Measurements from ENCODE around the gene PPP1R3C.

Gene PPP1R3C

DNA sequence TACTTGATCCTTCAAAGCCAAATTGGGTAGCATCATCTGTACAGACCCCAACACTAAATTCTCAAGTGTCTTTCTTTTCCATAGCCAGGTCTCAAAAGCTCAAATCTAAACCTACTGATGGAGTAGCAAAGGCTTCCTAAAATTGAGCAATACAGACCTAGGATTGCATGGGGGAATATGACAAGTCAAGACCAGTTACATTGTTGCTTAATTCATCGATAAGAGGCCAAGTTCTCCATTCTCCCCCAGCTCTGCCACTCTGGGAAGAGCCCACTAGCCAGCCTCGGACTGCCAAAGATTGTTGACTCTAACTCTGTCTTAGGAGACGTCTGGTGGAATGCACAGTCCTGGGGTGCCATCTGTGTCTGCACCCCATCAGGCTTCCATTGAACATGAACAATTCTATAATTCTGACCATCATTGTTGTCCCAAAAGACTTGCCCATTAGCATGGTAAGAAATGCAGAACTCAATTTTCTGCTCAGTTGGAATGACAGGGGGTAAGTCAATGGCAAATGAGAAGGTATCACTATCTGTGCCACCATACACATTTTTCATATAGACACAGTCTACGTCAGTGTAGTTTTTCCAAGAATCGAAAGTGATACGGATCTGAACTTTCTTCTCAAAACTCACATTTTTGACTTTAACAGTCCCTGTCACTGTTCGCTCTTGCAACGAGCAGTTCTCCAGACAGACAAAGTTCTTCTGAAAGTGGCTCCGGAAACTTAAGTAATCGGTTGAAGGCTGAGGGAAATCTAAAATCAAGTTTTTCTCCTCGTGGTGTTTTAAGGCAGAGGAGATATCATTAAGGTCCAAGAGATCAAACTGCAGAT lies 2.9 kb downstream of the PPP1R3C start:
- no peak for DNase-seq (ENCODE audit: low read depth in 2 of 2)

DNA sequence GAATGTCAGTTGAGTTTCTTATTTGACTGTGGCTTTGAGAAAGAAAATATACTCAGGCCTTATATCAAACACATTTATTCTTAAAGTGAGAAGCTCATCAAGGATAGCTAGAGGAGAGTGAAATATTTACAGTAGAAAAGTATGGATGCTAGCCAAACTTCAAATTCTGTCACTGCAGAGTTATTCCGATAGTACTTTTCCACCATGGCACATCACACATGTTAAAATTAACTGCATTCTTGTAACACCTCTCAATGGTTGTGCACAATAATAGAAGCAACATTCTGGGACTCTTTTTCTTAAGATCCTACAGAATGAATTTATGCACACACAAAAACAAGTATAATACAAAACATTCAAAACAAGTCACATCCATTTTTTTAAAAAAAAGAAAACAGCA lies 4.5 kb downstream of the PPP1R3C start:
- no peak for DNase-seq (ENCODE audit: low read depth in 2 of 2)

DNA sequence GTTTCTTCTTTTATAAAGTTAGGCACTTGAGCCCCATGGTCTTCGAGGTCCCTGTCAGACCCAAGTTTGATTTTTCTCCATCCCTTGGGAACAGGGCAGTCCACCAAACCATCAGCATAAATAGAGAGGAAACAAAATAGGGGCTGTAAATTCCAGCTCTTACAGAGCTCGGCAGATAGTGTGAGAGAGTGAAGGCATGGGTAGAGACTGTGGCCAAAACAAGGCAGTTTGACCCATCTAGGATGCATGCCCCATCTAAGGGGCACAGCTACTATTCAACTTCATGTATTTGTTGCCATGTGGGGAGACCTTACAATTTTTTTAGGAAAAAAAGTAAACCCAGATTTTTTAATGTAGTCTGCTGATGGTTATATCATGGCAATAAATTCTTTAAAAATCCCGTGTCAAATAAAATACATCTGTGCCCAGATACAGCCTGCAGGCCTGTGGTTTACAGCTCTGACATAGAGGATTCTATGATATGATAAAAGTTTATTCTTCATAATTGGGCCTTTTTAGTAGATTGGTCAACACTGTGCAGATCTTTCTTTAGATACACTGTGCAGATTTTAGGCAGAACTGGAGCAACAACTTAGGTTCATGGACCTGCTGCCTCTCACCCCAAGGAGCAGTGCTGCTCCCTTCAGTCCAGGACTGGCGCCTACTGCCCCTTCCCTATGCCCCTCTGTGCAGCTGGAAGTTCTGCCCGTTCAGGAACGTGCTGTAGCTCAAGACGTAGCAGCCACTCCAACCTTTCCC lies 5.3 kb downstream of the PPP1R3C start:
- no peak for DNase-seq (ENCODE audit: low read depth in 2 of 2)

DNA sequence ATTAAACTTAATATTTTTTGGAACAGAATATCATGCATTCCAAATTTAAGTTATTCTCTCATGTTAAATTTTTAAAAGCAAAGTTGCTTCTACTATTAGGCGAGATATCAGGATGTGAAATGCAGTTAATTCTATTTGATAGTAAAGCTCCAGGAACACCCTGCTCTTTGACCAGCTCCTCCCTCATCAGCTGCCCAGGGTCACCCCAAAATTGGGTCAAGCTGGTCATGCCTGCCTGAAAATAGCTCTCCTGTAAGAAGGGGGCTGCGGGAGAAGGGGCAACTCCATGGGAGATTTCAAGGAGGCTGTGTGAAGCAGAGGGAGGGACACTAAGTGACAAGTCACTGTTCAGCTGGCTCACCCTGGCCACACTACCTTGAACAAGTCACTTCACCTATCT lies 5.9 kb downstream of the PPP1R3C start:
- no peak for DNase-seq (ENCODE audit: low read depth in 2 of 2)

DNA sequence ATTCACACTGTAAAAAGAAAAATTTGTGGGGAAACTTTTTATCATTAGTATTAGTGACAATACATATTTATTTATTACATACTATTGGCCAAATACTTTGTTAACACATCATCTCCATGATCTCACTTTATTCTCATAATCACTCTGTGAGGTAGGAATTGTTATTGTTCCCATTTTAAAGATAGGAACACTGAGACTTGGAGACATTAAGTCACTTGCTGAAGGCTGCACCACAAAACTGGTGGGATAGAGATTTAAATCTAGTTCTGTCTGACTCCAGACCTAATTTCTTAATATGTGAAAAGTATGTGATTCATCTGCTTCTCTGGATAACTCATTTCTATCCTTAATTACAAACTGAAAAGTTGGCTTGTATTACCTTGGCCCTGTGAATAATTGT lies 8.2 kb downstream of the PPP1R3C start:
- DNase-seq (ENCODE audit: low read depth in 2 of 2): no peak

DNA sequence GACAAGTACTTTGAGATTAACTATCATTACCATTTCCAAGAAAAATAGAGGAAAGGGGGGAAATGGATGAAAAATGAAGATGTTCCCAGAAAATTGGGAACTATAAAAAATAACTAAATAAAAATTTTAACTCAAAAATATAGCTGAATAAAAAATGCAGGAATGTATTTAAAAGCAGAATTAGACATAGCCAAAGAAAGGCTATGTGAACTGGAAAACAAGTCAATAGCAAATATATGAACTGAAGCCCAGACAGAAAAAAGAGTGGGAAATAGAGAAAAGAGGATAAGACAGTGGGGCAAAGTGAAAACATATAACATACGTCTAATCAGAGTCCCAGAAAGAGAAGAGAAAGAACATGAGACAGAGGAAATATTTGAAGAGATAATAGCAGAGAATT lies 10.3 kb downstream of the PPP1R3C start:
- no peak for DNase-seq (ENCODE audit: low read depth in 2 of 2)

DNA sequence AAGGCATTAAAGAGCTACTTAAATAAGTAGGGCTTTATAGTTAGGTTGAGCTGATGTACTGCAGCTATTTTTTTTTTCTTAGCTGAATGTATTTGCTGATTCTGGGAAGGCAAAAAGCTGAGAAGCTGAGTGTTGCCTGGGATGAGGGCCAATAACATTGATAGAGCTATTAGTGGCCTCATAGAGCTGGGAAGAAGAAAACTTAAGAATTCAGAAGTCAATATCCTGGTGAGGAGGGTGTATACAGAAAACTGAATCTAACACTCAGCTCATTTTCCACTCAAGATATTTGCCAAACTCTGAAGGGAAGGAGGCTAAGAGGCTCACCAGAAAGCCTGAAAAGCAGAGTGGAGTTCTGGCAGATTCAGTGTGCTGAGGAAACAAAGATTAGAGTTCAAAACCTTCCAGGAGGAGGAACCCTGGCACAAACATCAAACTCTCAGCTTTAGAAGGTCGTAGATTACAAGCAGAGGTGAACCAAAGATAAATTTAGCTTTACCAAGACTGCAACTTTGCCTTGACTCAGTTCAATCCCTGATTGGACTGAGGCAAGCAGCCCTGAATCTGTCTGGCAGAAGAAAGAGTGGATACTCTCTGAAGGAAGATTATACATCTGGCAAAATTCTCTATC lies 11.3 kb downstream of the PPP1R3C start:
- no peak for DNase-seq (ENCODE audit: low read depth in 2 of 2)

DNA sequence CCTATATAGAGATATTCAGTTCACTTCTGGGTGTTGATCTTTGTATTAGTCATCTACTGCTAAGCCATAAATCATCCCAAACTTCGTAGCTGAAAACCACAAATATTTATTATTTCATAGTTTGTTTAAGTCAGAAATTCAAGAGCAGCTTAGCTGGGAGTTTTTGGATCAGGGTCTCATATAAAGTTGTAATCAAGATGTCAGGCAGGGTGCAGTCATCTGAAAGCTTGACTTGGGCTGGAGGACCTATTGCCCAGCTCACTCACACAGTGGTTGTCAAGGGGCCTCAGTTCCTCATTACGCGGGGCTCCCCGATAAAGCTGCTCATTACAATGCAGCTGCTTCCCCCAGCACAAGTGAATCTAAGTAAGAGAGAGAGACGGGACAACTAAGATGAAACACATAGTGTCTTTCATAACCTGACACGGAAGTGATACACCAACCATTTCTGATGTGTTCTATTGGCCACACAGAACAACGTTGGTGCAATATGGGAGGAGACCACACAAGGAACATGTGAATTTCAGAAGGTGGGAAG lies 15.7 kb downstream of the PPP1R3C start:
- DNase-seq (ENCODE audit: low read depth in 2 of 2): no peak

DNA sequence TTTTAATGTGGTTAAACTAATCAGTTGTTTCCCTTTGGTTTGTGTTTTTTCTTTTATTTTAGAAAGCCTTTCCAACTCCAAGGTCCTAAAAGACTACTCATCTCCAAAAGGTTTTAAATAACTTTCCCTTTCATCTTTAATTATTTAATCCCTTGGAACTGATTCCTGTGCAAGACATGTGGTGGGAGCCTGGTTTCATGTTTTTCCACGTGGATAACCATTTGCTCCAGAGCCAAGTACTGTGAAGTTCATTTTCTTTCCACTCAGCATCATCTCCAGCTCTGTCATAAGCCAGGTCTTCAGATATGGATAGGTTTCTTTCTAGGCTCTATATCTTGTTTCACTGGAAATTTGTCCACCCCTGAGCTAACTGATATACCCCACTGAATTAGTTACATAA lies 16.7 kb downstream of the PPP1R3C start:
- DNase-seq (ENCODE audit: low read depth in 2 of 2): no peak

DNA sequence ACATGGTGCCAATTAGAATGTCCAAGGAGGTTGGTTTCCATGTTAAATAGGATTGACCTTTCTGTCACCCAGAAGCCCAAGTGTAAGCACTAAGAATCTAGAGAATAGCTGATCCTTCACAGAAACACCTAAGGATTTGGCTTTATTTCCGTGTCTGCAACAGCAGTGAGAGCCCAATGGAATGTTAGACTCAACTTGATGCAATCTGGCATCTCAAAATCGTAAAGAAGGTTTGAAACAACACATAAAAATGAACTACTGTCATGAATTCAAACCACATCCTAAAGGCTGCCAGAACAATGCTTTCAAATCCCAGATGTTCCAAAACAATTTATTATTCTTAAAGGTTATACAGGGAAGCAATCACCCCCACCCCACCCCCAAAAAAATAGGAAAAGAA lies 18.6 kb downstream of the PPP1R3C start:
- DNase-seq (ENCODE audit: low read depth in 2 of 2): no peak

DNA sequence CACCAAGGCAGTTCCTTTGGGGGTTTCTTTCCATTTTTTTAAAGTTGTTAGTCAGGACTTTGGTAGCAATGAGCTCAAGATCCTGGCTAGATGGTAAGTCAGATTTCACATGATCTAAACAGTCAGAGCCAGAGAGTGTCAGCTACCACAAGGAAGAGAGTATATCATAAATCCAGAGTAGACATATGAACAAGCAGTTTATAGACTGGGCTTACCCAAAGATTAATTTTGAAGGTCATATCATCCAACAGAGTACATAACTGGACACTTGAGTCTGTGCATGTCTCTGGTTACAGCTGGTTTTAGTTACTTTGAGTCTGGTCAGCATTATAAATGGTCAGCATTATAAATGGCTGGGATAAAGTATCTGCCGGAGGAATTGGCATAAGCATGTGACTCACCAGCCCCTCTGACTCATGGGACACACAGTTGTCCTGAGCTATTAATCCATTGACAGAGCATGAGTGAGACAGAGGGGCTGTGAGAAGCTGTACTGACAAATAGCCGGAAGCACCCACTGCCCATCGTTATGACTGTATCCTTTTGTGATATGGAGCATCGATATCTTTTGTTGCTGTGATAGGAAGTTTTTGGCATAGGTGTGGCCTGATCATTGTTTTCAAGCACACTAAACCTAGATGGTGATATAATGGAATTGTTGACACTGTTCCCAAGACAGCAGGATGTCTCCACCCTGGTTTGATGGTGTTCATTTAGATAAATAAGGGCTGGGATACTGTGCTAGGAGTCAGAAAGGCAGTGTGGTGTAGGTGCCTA lies 19.3 kb downstream of the PPP1R3C start:
- no peak for DNase-seq (ENCODE audit: low read depth in 2 of 2)

DNA sequence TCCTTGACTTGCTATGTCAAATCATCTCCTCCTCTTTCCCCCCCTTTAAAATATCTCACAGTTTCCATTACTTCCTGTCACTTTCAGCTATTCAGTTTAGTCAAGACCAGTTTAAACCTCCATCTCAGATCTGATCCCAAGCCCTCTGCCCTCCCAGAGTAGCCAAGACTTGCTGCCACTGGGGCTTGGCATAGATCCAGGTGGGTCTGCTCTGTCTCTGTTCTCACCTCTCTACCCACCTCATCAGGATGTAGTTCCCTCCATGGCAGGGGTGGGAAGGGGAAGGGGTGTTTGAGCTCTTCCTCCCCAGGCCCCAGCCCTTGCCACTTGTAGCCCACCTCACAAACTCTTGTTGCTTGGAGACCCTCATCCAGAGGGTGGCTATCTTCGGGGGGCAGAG lies 22.0 kb downstream of the PPP1R3C start:
- DNase-seq (ENCODE audit: low read depth in 2 of 2): no peak

DNA sequence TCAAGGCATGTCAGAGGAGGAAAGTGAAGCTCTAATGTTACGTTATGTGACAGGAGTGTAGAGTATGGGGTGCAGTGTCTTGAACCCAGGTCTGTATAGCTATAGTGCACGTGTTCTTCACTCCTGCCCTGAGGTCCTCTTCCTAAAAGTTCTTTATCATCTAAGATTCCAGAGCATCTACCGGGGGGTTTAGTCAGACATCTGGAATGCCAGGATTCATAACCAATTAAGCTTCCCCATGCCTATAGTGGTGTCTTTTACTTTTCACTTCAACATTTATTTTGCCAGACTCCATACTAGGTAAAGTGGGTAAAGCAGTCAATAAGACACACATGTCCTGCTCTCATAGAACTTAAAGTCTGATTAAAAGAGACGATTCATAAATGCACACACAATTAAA lies 22.4 kb downstream of the PPP1R3C start:
- DNase-seq (ENCODE audit: low read depth in 2 of 2): no peak

DNA sequence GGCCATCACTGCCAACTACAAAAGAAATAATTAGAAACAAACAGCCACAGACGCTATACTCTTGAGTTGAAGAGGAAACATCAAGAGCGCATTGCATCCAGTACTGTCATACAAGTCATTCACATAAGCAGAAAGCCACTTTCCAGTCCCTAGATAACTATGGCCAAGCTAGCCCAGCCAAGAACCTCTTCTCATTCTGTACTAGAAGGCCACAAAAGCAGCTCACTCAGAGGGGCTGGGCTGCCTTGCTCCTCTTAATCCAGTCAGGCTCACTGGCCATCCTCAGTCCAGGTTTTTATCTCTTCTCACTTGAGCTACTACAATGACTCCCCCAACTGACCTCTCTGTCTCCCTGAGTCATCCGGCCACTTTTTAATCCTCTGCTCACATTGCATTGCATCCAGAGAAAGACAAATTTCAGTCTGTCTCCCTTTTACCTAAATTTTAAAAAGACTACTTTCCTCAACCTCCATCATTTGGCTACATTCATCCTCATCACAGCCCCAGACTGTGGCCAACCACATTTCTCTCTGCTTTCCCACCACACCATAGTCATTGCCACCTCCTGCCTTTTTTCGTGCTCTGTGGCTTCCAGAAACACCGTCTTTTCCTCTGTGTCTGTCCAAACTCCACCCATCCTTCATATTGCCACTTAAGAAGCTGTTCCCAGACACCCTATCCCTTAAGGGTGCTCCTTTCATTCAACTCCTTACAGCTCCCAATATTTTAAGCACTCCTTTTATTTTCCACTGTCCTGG lies 25.0 kb downstream of the PPP1R3C start:
- DNase-seq (ENCODE audit: low read depth in 2 of 2): no peak

DNA sequence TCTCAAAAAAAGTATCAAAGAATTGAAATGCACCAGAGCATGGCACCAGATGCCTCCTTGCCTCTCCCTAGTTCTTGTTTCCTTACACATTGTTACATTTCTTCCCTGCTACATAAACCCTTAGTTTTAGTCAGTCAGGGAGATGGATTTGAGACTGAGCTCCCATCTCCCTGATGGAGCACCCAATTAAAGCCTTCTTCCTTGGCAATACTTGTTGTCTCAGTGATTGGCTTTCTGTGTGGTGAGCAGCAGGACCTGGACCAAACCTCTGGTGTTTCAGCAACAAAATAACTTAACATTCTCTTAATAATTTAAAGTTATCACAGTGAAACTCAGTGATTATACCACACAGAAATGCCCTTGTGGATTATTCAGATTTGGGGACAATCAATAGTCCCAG lies 26.9 kb downstream of the PPP1R3C start:
- no peak for DNase-seq (ENCODE audit: low read depth in 2 of 2)

DNA sequence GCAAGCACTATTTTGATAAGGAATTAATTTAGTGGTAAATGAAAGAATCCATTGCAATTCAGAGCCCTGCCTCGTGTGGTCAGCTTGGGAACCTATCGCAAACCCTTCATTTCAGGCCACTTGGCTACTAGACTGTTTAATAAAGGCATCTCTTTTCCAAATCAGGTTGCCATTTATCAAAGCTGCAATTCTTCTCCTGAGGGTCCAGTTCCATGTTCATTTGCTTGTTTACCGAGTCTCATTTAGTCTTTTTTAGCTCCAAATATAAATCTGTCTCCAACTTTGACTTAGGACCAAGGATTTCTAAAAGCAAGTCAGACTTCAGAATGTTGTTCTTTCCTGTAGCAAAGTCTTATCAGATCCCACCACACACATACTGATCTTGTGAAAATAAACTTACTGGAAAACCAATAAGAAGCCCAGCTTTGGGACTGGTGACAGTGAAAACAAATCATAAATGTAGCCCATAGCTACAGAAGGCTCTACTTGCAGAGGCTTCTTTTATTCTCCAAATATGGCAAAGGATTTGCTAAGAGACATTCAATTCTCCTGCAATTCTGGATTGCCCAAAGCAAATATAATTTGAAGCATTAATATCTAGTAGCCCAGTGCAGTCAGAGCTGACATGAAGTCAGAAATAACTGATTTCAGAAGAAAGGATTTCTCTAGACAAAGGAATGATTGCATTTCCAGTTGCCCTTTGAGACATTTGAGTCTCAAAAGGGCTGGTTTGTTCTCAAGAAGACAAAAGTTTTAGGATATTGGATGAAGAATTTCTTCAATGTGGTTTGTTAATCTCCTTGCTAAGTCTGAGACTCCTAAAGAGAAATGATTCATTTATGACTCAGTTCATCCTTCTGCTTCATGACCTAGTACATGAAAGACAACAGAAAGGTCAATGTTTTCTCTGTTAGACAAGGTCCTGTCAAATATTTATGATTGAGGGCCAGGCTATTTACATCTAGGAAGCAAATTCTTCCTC lies 28.0 kb downstream of the PPP1R3C start:
- DNase-seq (ENCODE audit: low read depth in 2 of 2): no peak

DNA sequence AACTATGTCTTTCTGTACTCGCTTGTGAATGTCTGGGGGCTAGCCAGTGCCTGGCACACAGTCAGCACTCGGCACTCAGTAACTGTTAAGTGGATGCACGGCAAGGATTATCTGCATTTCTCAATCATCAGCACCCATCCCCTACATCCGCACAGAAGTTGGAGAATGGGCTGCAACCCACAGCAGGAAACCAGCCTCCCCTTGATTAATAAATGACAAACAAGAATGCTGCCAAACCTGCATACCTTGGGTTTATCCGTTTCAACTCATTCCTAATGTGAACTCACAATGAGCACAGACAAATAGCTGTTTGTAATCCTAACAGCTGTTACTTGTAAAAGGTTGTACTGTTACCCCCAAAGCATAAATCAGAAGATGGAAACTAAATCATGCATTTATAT lies 28.9 kb downstream of the PPP1R3C start:
- no peak for DNase-seq (ENCODE audit: low read depth in 2 of 2)

DNA sequence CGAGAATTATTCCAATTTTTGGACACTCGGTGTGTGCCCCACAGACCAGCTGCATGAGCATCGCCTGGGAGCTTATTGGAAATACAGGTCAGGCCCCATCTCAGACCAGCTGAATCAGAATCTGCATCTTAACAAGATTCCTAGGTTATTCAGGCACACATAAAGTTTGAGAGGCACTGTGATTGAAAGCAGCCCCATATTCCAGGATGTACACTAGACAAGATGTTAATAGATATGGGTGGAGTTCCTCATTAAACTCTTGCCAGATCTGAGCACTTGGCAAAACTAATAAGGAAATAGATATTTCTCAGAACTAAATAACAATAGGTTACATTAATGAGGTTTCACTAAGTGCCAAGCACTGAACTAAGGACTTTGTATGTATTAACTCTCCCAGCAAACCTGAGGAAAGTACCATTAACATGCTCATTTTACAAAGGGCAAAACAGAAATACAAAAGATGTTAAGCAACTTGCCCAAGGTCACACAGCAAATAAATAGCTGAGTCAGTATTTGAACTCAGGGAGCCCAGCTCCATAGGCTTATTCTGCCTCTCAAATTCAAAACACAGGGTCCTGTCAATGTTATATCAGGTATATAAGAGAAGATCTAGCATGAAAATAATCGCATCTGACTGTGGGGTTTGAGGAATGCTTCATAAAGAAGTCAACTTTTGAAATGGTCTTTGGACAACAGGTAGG lies 29.9 kb downstream of the PPP1R3C start:
- no peak for DNase-seq (ENCODE audit: low read depth in 2 of 2)

DNA sequence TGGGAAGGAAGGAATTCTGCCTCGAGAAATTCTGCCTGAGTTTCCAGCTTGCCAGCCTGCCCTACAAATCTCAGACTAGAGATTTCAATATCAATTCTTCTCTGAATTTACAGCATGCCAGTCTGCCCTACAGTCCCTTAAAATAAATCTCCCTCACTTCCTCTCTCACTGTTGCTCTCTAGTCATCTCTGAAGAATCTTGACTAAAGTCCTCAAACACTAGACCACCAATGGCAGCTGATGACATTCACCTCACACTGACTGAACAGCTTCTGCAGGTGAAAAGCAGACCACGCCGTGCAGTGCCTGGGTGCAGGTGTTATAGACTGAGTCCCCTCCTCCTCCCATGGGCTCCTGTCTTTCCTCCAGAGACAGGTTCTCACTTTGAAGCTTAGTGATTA lies 30.4 kb downstream of the PPP1R3C start:
- DNase-seq (ENCODE audit: low read depth in 2 of 2): no peak

All from stimulated activated CD8-positive, alpha-beta memory T cell treated with anti-CD3 and anti-CD28 coated beads, Interleukin-2, amount 100 ng/mL, for 1 hour (primary cell).